Stimulated activated CD4-positive, alpha-beta T cell treated with anti-CD3 and anti-CD28 coated beads, Interleukin-15, amount 100 ng/mL, for 48 hours (primary cell): ENCODE data around the gene WASF2.
A peak's percentile ranks its signal among the peaks of the same experiment; 100 is the strongest.
"Not testable (repeated sequence)": the region's sequence is repeated elsewhere in the genome, so short reads cannot be mapped to it uniquely, and the experiment has no call there.

Experiments
- DNase-seq, 2 donors: peaks; one replicate each; pipeline ENCODE4 v3.0.0-alpha.2; 2020; ENCODE audit warnings: low read depth in 2 of 2

WASF2 gene

GRCh38 chr1:27397749-27398148, 92.2 kb downstream of the WASF2 start:
- no peak for DNase-seq

GRCh38 chr1:27397110-27397509, 92.9 kb downstream of the WASF2 start:
- DNase-seq: no peak

GRCh38 chr1:27395441-27396195, 94.3 kb downstream of the WASF2 start:
- DNase-seq: peak; percentile 61 to 62

GRCh38 chr1:27394925-27395324, 95.0 kb downstream of the WASF2 start:
- DNase-seq: no peak

GRCh38 chr1:27394282-27394658, 95.7 kb downstream of the WASF2 start:
- DNase-seq: no peak

GRCh38 chr1:27393641-27394281, 96.2 kb downstream of the WASF2 start:
- no peak for DNase-seq

- no peak for DNase-seq
Measured at GRCh38 chr1:27392778-27393635, 97.0 kb downstream of the WASF2 start.

GRCh38 chr1:27392096-27392777, 97.7 kb downstream of the WASF2 start, which contains the start of gene GPR3:
TSS of gene GPR3 (plus strand) at chr1:27392622. CDS start at chr1:27393799, 1,177 bp downstream.
- peak; percentile 90 to 94 for DNase-seq

- DNase-seq: peak in 1 of 2 donors; percentile 19
Measured at GRCh38 chr1:27391511-27392095, 98.4 kb downstream of the WASF2 start.

GRCh38 chr1:27388337-27389005, 101.5 kb downstream of the WASF2 start:
- DNase-seq: peak; percentile 41 to 69

- not testable (repeated sequence) for DNase-seq
Measured at GRCh38 chr1:27384797-27385196, 105.2 kb downstream of the WASF2 start.

GRCh38 chr1:27383661-27384060, 106.3 kb downstream of the WASF2 start:
- DNase-seq: no peak

GRCh38 chr1:27383039-27383605, 106.8 kb downstream of the WASF2 start, which contains the start of gene CD164L2:
TSS of gene CD164L2 (minus strand) at chr1:27383333. CDS start at chr1:27383239, 94 bp downstream.
- DNase-seq: peak in 1 of 2 donors; percentile 33

GRCh38 chr1:27381969-27382762, 107.8 kb downstream of the WASF2 start:
- DNase-seq: no peak

GRCh38 chr1:27380766-27381733, 108.9 kb downstream of the WASF2 start:
- DNase-seq: no peak

GRCh38 chr1:27380224-27380623, 109.7 kb downstream of the WASF2 start:
- no peak for DNase-seq

GRCh38 chr1:27379564-27380122, 110.3 kb downstream of the WASF2 start:
- DNase-seq: no peak
